ENCODE data around the gene MYO5B. TPM values are rescaled to one million over a fixed set of nuclear protein-coding genes. Genes with fewer than 3 reads are reported as not detected.

Gene MYO5B
- total RNA-seq, 4 donors from 2014 or later, result 32.0 to 63.3 (median 46.8) TPM

GRCh38 chr18:49949951-49950395, 245.0 kb downstream of the MYO5B start:
- H3K4me3 ChIP-seq, result no peak overlapping the region
- H3K27me3 ChIP-seq, result no peaks in the 10 kb centered on the region
- peaks cover 0 to 16% (median 0%) of the 10 kb centered on the region in 3 donors for H3K36me3 ChIP-seq
- H3K27ac ChIP-seq, result no peak overlapping the region
- no peak for TF ChIP-seq POLR2A (IDR thresholded peaks at IDR 0.05)
- TF ChIP-seq, protein P1, sequence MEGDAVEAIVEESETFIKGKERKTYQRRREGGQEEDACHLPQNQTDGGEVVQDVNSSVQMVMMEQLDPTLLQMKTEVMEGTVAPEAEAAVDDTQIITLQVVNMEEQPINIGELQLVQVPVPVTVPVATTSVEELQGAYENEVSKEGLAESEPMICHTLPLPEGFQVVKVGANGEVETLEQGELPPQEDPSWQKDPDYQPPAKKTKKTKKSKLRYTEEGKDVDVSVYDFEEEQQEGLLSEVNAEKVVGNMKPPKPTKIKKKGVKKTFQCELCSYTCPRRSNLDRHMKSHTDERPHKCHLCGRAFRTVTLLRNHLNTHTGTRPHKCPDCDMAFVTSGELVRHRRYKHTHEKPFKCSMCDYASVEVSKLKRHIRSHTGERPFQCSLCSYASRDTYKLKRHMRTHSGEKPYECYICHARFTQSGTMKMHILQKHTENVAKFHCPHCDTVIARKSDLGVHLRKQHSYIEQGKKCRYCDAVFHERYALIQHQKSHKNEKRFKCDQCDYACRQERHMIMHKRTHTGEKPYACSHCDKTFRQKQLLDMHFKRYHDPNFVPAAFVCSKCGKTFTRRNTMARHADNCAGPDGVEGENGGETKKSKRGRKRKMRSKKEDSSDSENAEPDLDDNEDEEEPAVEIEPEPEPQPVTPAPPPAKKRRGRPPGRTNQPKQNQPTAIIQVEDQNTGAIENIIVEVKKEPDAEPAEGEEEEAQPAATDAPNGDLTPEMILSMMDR (IDR thresholded peaks at IDR 0.05), result no peak
- 15 to 41% methylated on average over 2 of the region's 2 CpGs for WGBS, 2 donors
- DNase-seq, result no peak
- H3K4me1 ChIP-seq, result no peaks in the 10 kb centered on the region
- H3K9me3 ChIP-seq, result no peaks in the 10 kb centered on the region
- intact Hi-C loops (cut with DNase I), result no loop called here

DNA sequence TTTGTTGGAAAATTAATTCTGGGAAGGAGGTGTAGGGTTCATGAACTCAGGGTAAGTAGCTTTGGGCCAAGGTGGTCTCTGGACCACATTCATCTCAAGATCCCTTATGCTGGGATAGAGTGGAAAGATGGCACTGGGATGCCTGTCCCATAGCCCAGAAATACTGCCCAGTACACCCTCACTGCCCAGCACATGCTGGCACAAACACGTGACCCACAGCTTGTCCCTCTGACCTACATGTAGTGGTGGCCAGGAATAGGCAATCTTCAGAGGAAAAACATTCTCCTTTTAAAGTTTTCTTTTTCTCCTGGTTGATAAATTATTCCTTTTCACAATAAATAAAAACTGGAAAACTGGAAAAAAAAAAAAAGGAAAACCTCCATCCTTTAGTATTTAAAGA, 246.0 kb downstream of the MYO5B start:
- Histone ChIP-seq H3K9me3 (no peaks in the 10 kb centered on the region), H3K4me3 (no peak overlapping the region), H3K27me3 (no peaks in the 10 kb centered on the region), H3K27ac (no peak overlapping the region), H3K36me3 (peaks cover 0 to 16% (median 0%) of the 10 kb centered on the region in 3 donors), H3K4me1 (no peaks in the 10 kb centered on the region)
- intact Hi-C loops (cut with DNase I), result no loop called here
- DNase-seq, result no peak
- 83 to 90% methylated on average over 1 of the region's 1 CpG for WGBS, 2 donors
- no peak for TF ChIP-seq POLR2A (IDR thresholded peaks at IDR 0.05)

GRCh38 chr18:49944663-49945062, 250.3 kb downstream of the MYO5B start:
- intact Hi-C loops (cut with DNase I), result no loop called here
- no peak for DNase-seq
- Histone ChIP-seq H3K4me3 (no peak overlapping the region), H3K9me3 (no peaks in the 10 kb centered on the region), H3K27ac (no peak overlapping the region), H3K27me3 (no peaks in the 10 kb centered on the region), H3K36me3 (no peaks in the 10 kb centered on the region), H3K4me1 (no peaks in the 10 kb centered on the region)
- TF ChIP-seq, protein P1 (IDR thresholded peaks at IDR 0.05), result no peak
- no peak for TF ChIP-seq POLR2A (IDR thresholded peaks at IDR 0.05)
- 52 to 58% methylated on average over 8 of the region's 8 CpGs for WGBS, 2 donors

- no peaks in the 10 kb centered on the region for H3K27me3 ChIP-seq
- intact Hi-C loops (cut with DNase I), result no loop called here
- TF ChIP-seq, protein P1 (IDR thresholded peaks at IDR 0.05), result no peak
- TF ChIP-seq POLR2A (IDR thresholded peaks at IDR 0.05), result no peak
- peaks cover 0 to 46% (median 0%) of the 10 kb centered on the region in 3 donors for H3K36me3 ChIP-seq
- H3K4me1 ChIP-seq, result no peaks in the 10 kb centered on the region
- H3K9me3 ChIP-seq, result no peaks in the 10 kb centered on the region
- H3K4me3 ChIP-seq, result no peak overlapping the region
- 81% methylated on average over 3 to 4 of the region's 4 CpGs for WGBS, 2 donors
- DNase-seq, result no peak
- no peak overlapping the region for H3K27ac ChIP-seq
These were observed 258.1 kb downstream of the MYO5B start for GRCh38 chr18:49936821-49937220.

DNA sequence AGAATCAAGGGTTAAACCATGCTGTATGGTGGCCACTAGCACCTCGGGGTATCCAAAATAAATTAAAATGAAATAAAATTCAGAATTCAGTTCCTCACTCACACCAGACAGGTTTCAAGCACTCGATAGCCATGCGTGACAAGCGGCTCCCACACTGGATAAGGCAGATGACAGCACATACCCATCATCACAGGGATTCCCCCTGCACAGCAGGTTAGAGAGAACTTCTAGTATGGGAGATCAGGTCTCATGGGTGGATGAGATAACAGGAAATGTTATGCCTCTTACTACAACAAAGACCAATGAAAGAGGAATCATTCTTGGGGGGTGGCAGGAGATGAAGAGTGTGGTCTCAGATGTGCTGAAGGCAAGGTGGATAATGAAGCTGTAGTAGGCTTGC, 259.7 kb downstream of the MYO5B start:
- intact Hi-C loops (cut with DNase I), result no loop called here
- no peaks in the 10 kb centered on the region for H3K9me3 ChIP-seq
- no peak for DNase-seq
- TF ChIP-seq, protein P1 (IDR thresholded peaks at IDR 0.05), result no peak
- no peak for TF ChIP-seq POLR2A (IDR thresholded peaks at IDR 0.05)
- no peaks in the 10 kb centered on the region for H3K4me1 ChIP-seq
- peaks cover 0 to 50% (median 0%) of the 10 kb centered on the region in 3 donors for H3K36me3 ChIP-seq
- H3K27me3 ChIP-seq, result no peaks in the 10 kb centered on the region
- no peak overlapping the region for H3K27ac ChIP-seq
- 60 to 91% methylated on average over 4 of the region's 4 CpGs for WGBS, 2 donors
- H3K4me3 ChIP-seq, result no peak overlapping the region

DNA sequence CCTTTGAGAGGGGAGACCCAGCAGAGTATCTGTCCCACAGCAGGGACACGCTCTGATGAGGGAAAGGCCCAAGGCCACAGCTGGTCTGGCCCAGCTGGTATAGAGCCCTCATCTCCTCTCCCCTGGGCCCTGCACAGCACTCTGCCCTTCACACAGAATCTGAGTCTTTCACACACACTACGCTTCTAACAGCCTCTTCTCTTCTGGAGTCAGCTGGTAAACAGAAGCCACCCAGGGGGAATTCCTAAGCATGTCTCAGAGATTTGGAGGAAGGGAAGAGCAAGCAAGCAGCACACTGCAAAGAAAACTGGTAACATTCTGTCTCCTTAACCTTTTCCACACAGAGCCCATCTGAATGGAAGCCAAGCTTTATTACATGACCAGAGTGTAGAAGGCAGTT, 260.5 kb downstream of the MYO5B start:
- Histone ChIP-seq H3K4me3 (no peak overlapping the region), H3K36me3 (peaks cover 0 to 50% (median 0%) of the 10 kb centered on the region in 3 donors), H3K9me3 (no peaks in the 10 kb centered on the region), H3K4me1 (no peaks in the 10 kb centered on the region), H3K27me3 (no peaks in the 10 kb centered on the region), H3K27ac (no peak overlapping the region)
- DNase-seq, result no peak
- WGBS, 2 donors, result 68 to 100% methylated on average over 1 to 2 of the region's 2 CpGs
- intact Hi-C loops (cut with DNase I), result no loop called here
- no peak for TF ChIP-seq POLR2A (IDR thresholded peaks at IDR 0.05)
- TF ChIP-seq, protein P1 (IDR thresholded peaks at IDR 0.05), result no peak

Data from esophagus squamous epithelium (tissue), 5 donors.